MCF 10A (cell line): ENCODE data around the gene HLF. TPM values are rescaled to one million over a fixed set of nuclear protein-coding genes. Genes with fewer than 3 reads are reported as not detected.

ENCODE experiments used
- BruUV-seq: library from RNA; stranded (reverse); fragments of 400-500 nt; replicated peaks from 2 replicates; lab custom pipeline; 2021; lab: Mats Ljungman, UMichigan
- CTCF ChIA-PET: fragments of 300-600 bp; sonication (Branson Sonifier 250); formaldehyde crosslinking; extraction: SDS; loops from one replicate; lab custom pipeline; 2021; ENCODE audit warnings: antibody characterized with exemption, inconsistent platforms; lab: Yijun Ruan, JAX
- POLR2A ChIA-PET: fragments of 300-600, 350-650 bp; sonication (Branson Sonifier 250); formaldehyde crosslinking; extraction: SDS; loops from one replicate; lab custom pipeline; 2020; ENCODE audit warnings: antibody characterized with exemption, inconsistent platforms; lab: Yijun Ruan, JAX
- DNase-seq: peaks from one replicate; pipeline ENCODE4 v3.0.0-alpha.2; 2018; ENCODE audit not compliant: unreplicated experiment
- H3K27ac Mint-ChIP-seq: one replicate; pipeline ENCODE4 v1.8.0; 2022; ENCODE audit warnings: mild to moderate bottlenecking, low read depth, mixed read lengths; ENCODE audit not compliant: unreplicated experiment
- H3K27me3 Mint-ChIP-seq: one replicate; pipeline ENCODE4 v1.8.0; 2022; ENCODE audit warnings: mixed read lengths; ENCODE audit not compliant: insufficient read depth, unreplicated experiment
- H3K36me3 Mint-ChIP-seq: one replicate; pipeline ENCODE4 v1.8.0; 2022; ENCODE audit warnings: mild to moderate bottlenecking, moderate library complexity, mixed read lengths; ENCODE audit not compliant: insufficient read depth, unreplicated experiment
- H3K4me1 Mint-ChIP-seq: one replicate; pipeline ENCODE4 v1.8.0; 2022; ENCODE audit warnings: mixed read lengths; ENCODE audit not compliant: insufficient read depth, unreplicated experiment
- H3K4me3 Mint-ChIP-seq: one replicate; pipeline ENCODE4 v1.8.0; 2022; ENCODE audit warnings: mild to moderate bottlenecking, moderate library complexity, mixed read lengths; ENCODE audit not compliant: unreplicated experiment
- H3K9me3 Mint-ChIP-seq: one replicate; pipeline ENCODE4 v1.8.0; 2022; ENCODE audit warnings: mixed read lengths; ENCODE audit not compliant: unreplicated experiment
- CTCF ChIP-seq: fragments of 200-600 bp; IDR thresholded peaks from one replicate; pipeline ENCODE4 v1.8.0; 2022; ENCODE audit warnings: antibody characterized with exemption, mild to moderate bottlenecking; ENCODE audit not compliant: unreplicated experiment
- intact Hi-C: fragments of 100-400 bp; cut with micrococcal nuclease; formaldehyde crosslinking; loops from 2 replicates; pipeline ENCODE4 v1.14.1; 2022
- total RNA-seq: library from RNA; stranded (reverse); gene quantifications from 2 replicates; pipeline ENCODE4 v1.2.3, GENCODE V29; 2022

HLF gene
- total RNA-seq, 1 experiment from 2014 or later = 0.23 TPM

- H3K4me3 Mint-ChIP-seq = peak overlapping the region; percentile 28
- POLR2A ChIA-PET = interaction anchor here (0.6 to 4.9 kb wide), 7 partner anchors 12 to 223 kb away, joined by 3 to 89 read pairs (median 3); no protein-coding TSS in a partner anchor
Observed at GRCh38 chr17:55286681-55287589, 22.2 kb downstream of the HLF start.

GRCh38 chr17:55288356-55289105, 23.8 kb downstream of the HLF start:
- DNase-seq = no peak
- no peak overlapping the region for H3K27ac Mint-ChIP-seq
- intact Hi-C loops = no loop called here
- TF ChIP-seq CTCF = no peak
- H3K4me1 Mint-ChIP-seq = peaks cover 27% of the 10 kb centered on the region
- H3K4me3 Mint-ChIP-seq = no peak overlapping the region
- CTCF ChIA-PET = interaction anchor here (0.6 to 3.8 kb wide), 9 partner anchors 7 to 314 kb away, joined by 3 to 14 read pairs (median 4); no protein-coding TSS in a partner anchor
- no peaks in the 10 kb centered on the region for H3K27me3 Mint-ChIP-seq
- no peaks in the 10 kb centered on the region for H3K9me3 Mint-ChIP-seq
- BruUV-seq = no TSS peak
- no peaks in the 10 kb centered on the region for H3K36me3 Mint-ChIP-seq
- POLR2A ChIA-PET = interaction anchor here (0.8 to 0.9 kb wide), 2 partner anchors 12 to 54 kb away, joined by 3 read pairs; no protein-coding TSS in a partner anchor

More at GRCh38 chr17:55286681-55287589, 22.2 kb downstream of the HLF start:
- H3K4me1 Mint-ChIP-seq = peaks cover 27% of the 10 kb centered on the region
- no peaks in the 10 kb centered on the region for H3K27me3 Mint-ChIP-seq
- H3K36me3 Mint-ChIP-seq = no peaks in the 10 kb centered on the region
- no peaks in the 10 kb centered on the region for H3K9me3 Mint-ChIP-seq
- no TSS peak for BruUV-seq
- intact Hi-C loops = no loop called here
- CTCF ChIA-PET = interaction anchor here (0.6 to 2.1 kb wide), 5 partner anchors 12 to 232 kb away, joined by 3 to 11 read pairs (median 3); no protein-coding TSS in a partner anchor
- TF ChIP-seq CTCF = no peak
- H3K27ac Mint-ChIP-seq = peak overlapping the region; percentile 90
- peak; percentile 72 for DNase-seq

GRCh38 chr17:55289106-55289446, 24.3 kb downstream of the HLF start:
- CTCF ChIA-PET = interaction anchor here (1.0 to 3.8 kb wide), 4 partner anchors 8 to 296 kb away, joined by 3 to 14 read pairs (median 6); no protein-coding TSS in a partner anchor
- no peaks in the 10 kb centered on the region for H3K36me3 Mint-ChIP-seq
- no peaks in the 10 kb centered on the region for H3K27me3 Mint-ChIP-seq
- H3K4me3 Mint-ChIP-seq = no peak overlapping the region
- no peak for DNase-seq
- H3K9me3 Mint-ChIP-seq = no peaks in the 10 kb centered on the region
- intact Hi-C loops = no loop called here
- no TSS peak for BruUV-seq
- peaks cover 27% of the 10 kb centered on the region for H3K4me1 Mint-ChIP-seq
- POLR2A ChIA-PET = interaction anchor here (0.8 to 0.9 kb wide), 2 partner anchors 13 to 55 kb away, joined by 3 read pairs; no protein-coding TSS in a partner anchor
- H3K27ac Mint-ChIP-seq = no peak overlapping the region
- no peak for TF ChIP-seq CTCF
